ENCODE results near the gene DUSP1. TPM values are rescaled to one million over a fixed set of nuclear protein-coding genes. Genes with fewer than 3 reads are reported as not detected.

DUSP1 gene
- total and polyA plus RNA-seq, 2 of the 13 experiments (the other 11 are each of a cell fraction or from before 2014, with no cell fraction given), result 27.1 to 55.5 TPM

GRCh38 chr5:172779691-172780341, 8.8 kb upstream of the DUSP1 start:
- POLR2A ChIA-PET, result interaction anchor here (0.7 to 17.1 kb wide), 8 partner anchors 10 to 80 kb away, joined by 3 to 425 read pairs (median 23); partner anchors contain the start of gene DUSP1
- H3K36me3 ChIP-seq (replicated peaks in 1 of 2; ENCODE audit: control insufficient read depth in 1 of 2, insufficient read depth in 2 of 2, low read length in 2 of 2), result no peaks in the 10 kb centered on the region
- no peaks in the 10 kb centered on the region for H3K79me2 ChIP-seq (ENCODE audit: insufficient read depth, low read length)
- DNase-seq (ENCODE audit: low spot score) (peak; percentile 66), FAIRE-seq (no peak), ATAC-seq (peak; percentile 5; the same call in 1 of the 3 replicates)
- in situ Hi-C loops (cut with HindIII; ENCODE audit: extremely low pct_ligation_motif_present, low pct_unique_long_range_greater_than_20kb), result loop anchor here (10.0 kb wide), 1 partner anchor 75 kb away; no protein-coding TSS in a partner anchor
- H3K27me3 ChIP-seq (ENCODE audit: control insufficient read depth in 1 of 2, insufficient read depth in 2 of 2, low read length in 2 of 2), result no peaks in the 10 kb centered on the region
- H2AFZ ChIP-seq (ENCODE audit: low read length), result no peak overlapping the region
- peak overlapping the region in 1 of 3 experiments; percentile 36; a peak in 1 of 6 replicates for H3K4me3 ChIP-seq (replicated peaks in 1 of 3; ENCODE audit: insufficient read depth in 1 of 3, low read depth in 2 of 3, low read length in 3 of 3)
- H3K4me1 ChIP-seq (ENCODE audit: insufficient read depth, low read length), result peaks cover 86% of the 10 kb centered on the region
- peak overlapping the region; percentile 88 for H3K27ac ChIP-seq (ENCODE audit: extremely low read length, insufficient read depth, low read length)
- 5% methylated on average over 5 of the region's 5 CpGs for WGBS (ENCODE audit: low lambda C conversion rate)
- intact Hi-C loops (cut with micrococcal nuclease; ENCODE audit: unreplicated experiment), result no loop called here
- no TSS peak for BruUV-seq (replicated peaks)
- H3K4me2 ChIP-seq (ENCODE audit: low read depth, low read length), result peak overlapping the region; percentile 79
- H4K20me1 ChIP-seq (ENCODE audit: insufficient read depth, low read length), result no peaks in the 10 kb centered on the region
- CTCF ChIA-PET (ENCODE audit: low intra/inter-chr PET ratio, low total read pairs), result no interaction called here
- no peak overlapping the region for H3K9ac ChIP-seq (ENCODE audit: insufficient read depth, low read depth, low read length)
- no peaks in the 10 kb centered on the region for H3K9me3 ChIP-seq (ENCODE audit: low read length)
- TF ChIP-seq ZNF280D (CRISPR knock-in tag; IDR thresholded peaks at IDR 0.05) (peak; percentile 55; the same call in 1 of the 2 replicates), ZBTB20 (CRISPR knock-in tag; IDR thresholded peaks at IDR 0.05; ENCODE audit: borderline replicate concordance, low read depth) (no peak), ZHX1 (CRISPR knock-in tag; IDR thresholded peaks at IDR 0.05; ENCODE audit: low read depth) (no peak), CHD2 (IDR thresholded peaks at IDR 0.05; ENCODE audit: low read depth, low read length) (no peak), RBM39 (IDR thresholded peaks at IDR 0.05; ENCODE audit: low read depth, low read length, poor library complexity, severe bottlenecking) (no peak), PRDM4 (CRISPR knock-in tag; IDR thresholded peaks at IDR 0.05; ENCODE audit: borderline replicate concordance) (no peak), PLSCR1 (CRISPR knock-in tag; IDR thresholded peaks at IDR 0.05; ENCODE audit: borderline replicate concordance) (no peak), ZNF547 (CRISPR knock-in tag; IDR thresholded peaks at IDR 0.05) (no peak), SMAD9 (CRISPR knock-in tag; IDR thresholded peaks at IDR 0.05) (no peak), KAT8 (CRISPR knock-in tag; IDR thresholded peaks at IDR 0.05) (no peak), NR2C2 (CRISPR knock-in tag; IDR thresholded peaks at IDR 0.05; ENCODE audit: borderline replicate concordance) (no peak), TARDBP (CRISPR knock-in tag; IDR thresholded peaks at IDR 0.05) (no peak), ZNF230 (CRISPR knock-in tag; IDR thresholded peaks at IDR 0.05) (no peak)
